CD4-positive, alpha-beta memory T cell (primary cell): ENCODE measurements around the gene NT5E. TPM values are rescaled to one million over a fixed set of nuclear protein-coding genes. Genes with fewer than 3 reads are reported as not detected.

Experiments used
- CTCF ChIA-PET: fragments of 350-600 bp; sonication (Branson Sonifier 250); formaldehyde crosslinking; loops from one replicate; lab custom pipeline; 2021; ENCODE audit warnings: inconsistent platforms; ENCODE audit not compliant: partially characterized antibody; lab: Charles Lee
- POLR2A ChIA-PET: fragments of 350-600 bp; sonication (Branson Sonifier 250); formaldehyde crosslinking; loops from one replicate; lab custom pipeline; 2021; ENCODE audit not compliant: partially characterized antibody; lab: Charles Lee
- DNase-seq, 5 donors: peaks; one replicate each; pipeline versions ENCODE4 v3.0.0 to v3.0.0-alpha.2; 2020 to 2022; ENCODE audit warnings: mixed read lengths in 1 of 5
- H3K27ac ChIP-seq: one replicate; pipeline ENCODE4 v1.7.0; 2013; ENCODE audit warnings: low read depth, low read length
- H3K27me3 ChIP-seq: 2 replicates; pipeline ENCODE4 v1.7.0; 2013; ENCODE audit warnings: mild to moderate bottlenecking, low read length, moderate library complexity; ENCODE audit not compliant: insufficient read depth
- H3K36me3 ChIP-seq: 2 replicates; pipeline ENCODE4 v1.7.0; 2013; ENCODE audit warnings: mild to moderate bottlenecking, low read length, moderate library complexity; ENCODE audit not compliant: insufficient read depth
- H3K4me1 ChIP-seq: 2 replicates; pipeline ENCODE4 v1.7.0; 2013; ENCODE audit warnings: mild to moderate bottlenecking, low read length, moderate library complexity; ENCODE audit not compliant: insufficient read depth
- H3K4me3 ChIP-seq, 2 donors: one replicate each; pipeline ENCODE4 v1.7.0; 2013; ENCODE audit warnings: low read length in 2 of 2, mild to moderate bottlenecking in 1 of 2
- H3K9me3 ChIP-seq, 2 donors: one replicate each; pipeline ENCODE4 v1.7.0; 2013; ENCODE audit warnings: low read length in 2 of 2, control low read depth in 1 of 2; ENCODE audit not compliant: control insufficient read depth in 1 of 2
- H3K27ac Mint-ChIP-seq, 7 donors: one replicate each; pipeline ENCODE4 v1.8.0; 2020 to 2021; ENCODE audit warnings: mixed read lengths in 7 of 7, mild to moderate bottlenecking in 6 of 7, inconsistent platforms in 3 of 7, moderate library complexity in 3 of 7
- H3K27me3 Mint-ChIP-seq, 2 donors: one replicate each; pipeline ENCODE4 v1.8.0; 2020 to 2021; ENCODE audit warnings: mixed read lengths in 2 of 2
- H3K36me3 Mint-ChIP-seq, 2 donors: one replicate each; pipeline ENCODE4 v1.8.0; 2020 to 2021; ENCODE audit warnings: mixed read lengths in 2 of 2, inconsistent platforms in 1 of 2, mild to moderate bottlenecking in 1 of 2
- H3K4me1 Mint-ChIP-seq, 4 donors: one replicate each; pipeline ENCODE4 v1.8.0; 2020 to 2021; ENCODE audit warnings: mixed read lengths in 4 of 4, mild to moderate bottlenecking in 1 of 4
- H3K4me3 Mint-ChIP-seq, 8 donors: one replicate each; pipeline ENCODE4 v1.8.0; 2020 to 2021; ENCODE audit warnings: mixed read lengths in 8 of 8, mild to moderate bottlenecking in 7 of 8, moderate library complexity in 6 of 8, inconsistent platforms in 3 of 8
- H3K9me3 Mint-ChIP-seq, 8 donors: one replicate each; pipeline ENCODE4 v1.8.0; 2020 to 2021; ENCODE audit warnings: mixed read lengths in 8 of 8, mild to moderate bottlenecking in 5 of 8, inconsistent platforms in 3 of 8, moderate library complexity in 1 of 8
- intact Hi-C: fragments of 100-400 bp; cut with micrococcal nuclease; formaldehyde crosslinking; loops from one replicate; pipeline ENCODE4 v1.15.1; 2023
- polyA plus RNA-seq, 2 donors: library from polyadenylated mRNA; unstranded; fragments of 300-500 nt; fragmentation: Illumina TruSeq; gene quantifications; one replicate each; pipeline ENCODE4 v1.2.3, GENCODE V29; 2021
- total RNA-seq, 2 experiments: library from RNA; stranded (reverse); gene quantifications; one replicate each; pipeline ENCODE4 v1.2.3, GENCODE V29; 2021

Gene NT5E
- total and polyA plus RNA-seq, 4 experiments from 2014 or later: 3.3 to 15.8 (median 9.1) TPM

GRCh38 chr6:85412911-85413430, 36.9 kb upstream of the NT5E start:
- H3K27ac ChIP-seq: no peak overlapping the region
- Mint-ChIP-seq H3K27me3 (peaks cover 11 to 14% of the 10 kb centered on the region in 2 donors), H3K4me1 (no peaks in the 10 kb centered on the region), H3K36me3 (no peaks in the 10 kb centered on the region), H3K9me3 (peaks cover 0 to 6% (median 0%) of the 10 kb centered on the region in 8 donors), H3K27ac (no peak overlapping the region), H3K4me3 (no peak overlapping the region)
- H3K4me3 ChIP-seq: no peak overlapping the region
- intact Hi-C loops: no loop called here
- POLR2A ChIA-PET: no interaction called here
- no peak for DNase-seq
- H3K9me3 ChIP-seq: no peaks in the 10 kb centered on the region
- H3K36me3 ChIP-seq: no peaks in the 10 kb centered on the region
- no peaks in the 10 kb centered on the region for H3K4me1 ChIP-seq
- CTCF ChIA-PET: no interaction called here
- H3K27me3 ChIP-seq: no peaks in the 10 kb centered on the region

GRCh38 chr6:85416049-85416448, 33.8 kb upstream of the NT5E start:
- Mint-ChIP-seq H3K4me1 (no peaks in the 10 kb centered on the region), H3K4me3 (no peak overlapping the region), H3K27me3 (peaks cover 9 to 19% of the 10 kb centered on the region in 2 donors), H3K9me3 (peaks cover 0 to 4% (median 0%) of the 10 kb centered on the region in 8 donors), H3K27ac (no peak overlapping the region), H3K36me3 (no peaks in the 10 kb centered on the region)
- Histone ChIP-seq H3K4me1 (no peaks in the 10 kb centered on the region), H3K4me3 (no peak overlapping the region), H3K36me3 (no peaks in the 10 kb centered on the region), H3K9me3 (no peaks in the 10 kb centered on the region), H3K27ac (no peak overlapping the region), H3K27me3 (no peaks in the 10 kb centered on the region)
- POLR2A ChIA-PET: no interaction called here
- DNase-seq: no peak
- CTCF ChIA-PET: no interaction called here
- intact Hi-C loops: no loop called here

- no peaks in the 10 kb centered on the region for H3K27me3 ChIP-seq
- DNase-seq: no peak
- Mint-ChIP-seq H3K27ac (no peak overlapping the region), H3K27me3 (peaks cover 12 to 19% of the 10 kb centered on the region in 2 donors), H3K4me1 (no peaks in the 10 kb centered on the region), H3K9me3 (peaks cover 0 to 2% (median 0%) of the 10 kb centered on the region in 8 donors), H3K36me3 (no peaks in the 10 kb centered on the region), H3K4me3 (no peak overlapping the region)
- H3K27ac ChIP-seq: no peak overlapping the region
- no peaks in the 10 kb centered on the region for H3K9me3 ChIP-seq
- no peak overlapping the region for H3K4me3 ChIP-seq
- no peaks in the 10 kb centered on the region for H3K4me1 ChIP-seq
- no peaks in the 10 kb centered on the region for H3K36me3 ChIP-seq
- intact Hi-C loops: no loop called here
- CTCF ChIA-PET: no interaction called here
- POLR2A ChIA-PET: no interaction called here
Observed at GRCh38 chr6:85416766-85417165, 33.1 kb upstream of the NT5E start.

- peaks cover 0 to 2% (median 0%) of the 10 kb centered on the region in 8 donors for H3K9me3 Mint-ChIP-seq
- no peak for DNase-seq
- Histone ChIP-seq H3K27ac (no peak overlapping the region), H3K4me3 (no peak overlapping the region), H3K4me1 (no peaks in the 10 kb centered on the region), H3K27me3 (no peaks in the 10 kb centered on the region), H3K9me3 (no peaks in the 10 kb centered on the region), H3K36me3 (no peaks in the 10 kb centered on the region)
- no peak overlapping the region for H3K4me3 Mint-ChIP-seq
- H3K27me3 Mint-ChIP-seq: peaks cover 12 to 17% of the 10 kb centered on the region in 2 donors
- H3K4me1 Mint-ChIP-seq: no peaks in the 10 kb centered on the region
- intact Hi-C loops: no loop called here
- ChIA-PET POLR2A (no interaction called here), CTCF (interaction anchor here (0.7 kb wide), 1 partner anchor 184 kb away, joined by 3 read pairs; no protein-coding TSS in a partner anchor)
- no peak overlapping the region for H3K27ac Mint-ChIP-seq
- H3K36me3 Mint-ChIP-seq: no peaks in the 10 kb centered on the region
Observed at GRCh38 chr6:85417336-85417735, 32.5 kb upstream of the NT5E start.

GRCh38 chr6:85418059-85418458, 31.8 kb upstream of the NT5E start:
- Mint-ChIP-seq H3K27ac (no peak overlapping the region), H3K36me3 (no peaks in the 10 kb centered on the region), H3K9me3 (no peaks in the 10 kb centered on the region), H3K4me3 (no peak overlapping the region), H3K4me1 (no peaks in the 10 kb centered on the region), H3K27me3 (peaks cover 12 to 13% of the 10 kb centered on the region in 2 donors)
- Histone ChIP-seq H3K4me1 (no peaks in the 10 kb centered on the region), H3K27me3 (no peaks in the 10 kb centered on the region), H3K9me3 (no peaks in the 10 kb centered on the region), H3K27ac (no peak overlapping the region), H3K4me3 (no peak overlapping the region), H3K36me3 (no peaks in the 10 kb centered on the region)
- DNase-seq: no peak
- CTCF ChIA-PET: no interaction called here
- POLR2A ChIA-PET: no interaction called here
- intact Hi-C loops: no loop called here

GRCh38 chr6:85419046-85419759, 30.7 kb upstream of the NT5E start:
- Histone ChIP-seq H3K27ac (no peak overlapping the region), H3K4me1 (no peaks in the 10 kb centered on the region), H3K9me3 (no peaks in the 10 kb centered on the region), H3K4me3 (no peak overlapping the region), H3K27me3 (no peaks in the 10 kb centered on the region), H3K36me3 (no peaks in the 10 kb centered on the region)
- ChIA-PET CTCF (interaction anchor here (1.2 kb wide), 1 partner anchor 63 kb away, joined by 3 read pairs; no protein-coding TSS in a partner anchor), POLR2A (interaction anchor here (0.6 kb wide), 1 partner anchor 10 kb away, joined by 5 read pairs; no protein-coding TSS in a partner anchor)
- DNase-seq: no peak
- Mint-ChIP-seq H3K27ac (peak overlapping the region in 1 of 7 donors; percentile 72), H3K36me3 (no peaks in the 10 kb centered on the region), H3K4me3 (peak overlapping the region in 1 of 8 donors; percentile 47), H3K4me1 (no peaks in the 10 kb centered on the region), H3K9me3 (no peaks in the 10 kb centered on the region), H3K27me3 (peaks cover 11 to 12% of the 10 kb centered on the region in 2 donors)
- intact Hi-C loops: no loop called here

GRCh38 chr6:85420551-85420950, 29.3 kb upstream of the NT5E start:
- H3K4me3 Mint-ChIP-seq: no peak overlapping the region
- no peaks in the 10 kb centered on the region for H3K27me3 ChIP-seq
- peaks cover 6 to 8% of the 10 kb centered on the region in 2 donors for H3K27me3 Mint-ChIP-seq
- intact Hi-C loops: no loop called here
- no peak for DNase-seq
- no peaks in the 10 kb centered on the region for H3K4me1 Mint-ChIP-seq
- H3K36me3 Mint-ChIP-seq: no peaks in the 10 kb centered on the region
- POLR2A ChIA-PET: no interaction called here
- no peak overlapping the region for H3K27ac ChIP-seq
- CTCF ChIA-PET: interaction anchor here (1.2 kb wide), 1 partner anchor 62 kb away, joined by 3 read pairs; no protein-coding TSS in a partner anchor
- no peaks in the 10 kb centered on the region for H3K4me1 ChIP-seq
- H3K9me3 Mint-ChIP-seq: peaks cover 0 to 10% (median 5%) of the 10 kb centered on the region in 8 donors
- no peaks in the 10 kb centered on the region for H3K9me3 ChIP-seq
- no peak overlapping the region for H3K4me3 ChIP-seq
- H3K36me3 ChIP-seq: no peaks in the 10 kb centered on the region
- H3K27ac Mint-ChIP-seq: no peak overlapping the region
